Parietal lobe (tissue), 2 donors: ENCODE data around the gene OR2A25. TPM values are rescaled to one million over a fixed set of nuclear protein-coding genes. Genes with fewer than 3 reads are reported as not detected.

Experiments used
- small RNA-seq: library from RNA; depleted of rRNA; stranded (forward); fragments of <200 nt; gene quantifications from one replicate; pipeline ENCODE3, GENCODE V24; 2014; ENCODE audit warnings: low replicate concordance
- total RNA-seq: library from RNA; depleted of rRNA; stranded (reverse); fragments of >200 nt; gene quantifications from one replicate; pipeline ENCODE4 v1.2.3, GENCODE V29; 2014

The OR2A25 gene, protein sequence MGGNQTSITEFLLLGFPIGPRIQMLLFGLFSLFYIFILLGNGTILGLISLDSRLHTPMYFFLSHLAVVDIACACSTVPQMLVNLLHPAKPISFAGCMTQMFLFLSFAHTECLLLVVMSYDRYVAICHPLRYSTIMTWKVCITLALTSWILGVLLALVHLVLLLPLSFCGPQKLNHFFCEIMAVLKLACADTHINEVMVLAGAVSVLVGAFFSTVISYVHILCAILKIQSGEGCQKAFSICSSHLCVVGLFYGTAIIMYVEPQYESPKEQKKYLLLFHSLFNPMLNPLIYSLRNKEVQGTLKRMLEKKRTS
- total RNA-seq, result not detected

DNA sequence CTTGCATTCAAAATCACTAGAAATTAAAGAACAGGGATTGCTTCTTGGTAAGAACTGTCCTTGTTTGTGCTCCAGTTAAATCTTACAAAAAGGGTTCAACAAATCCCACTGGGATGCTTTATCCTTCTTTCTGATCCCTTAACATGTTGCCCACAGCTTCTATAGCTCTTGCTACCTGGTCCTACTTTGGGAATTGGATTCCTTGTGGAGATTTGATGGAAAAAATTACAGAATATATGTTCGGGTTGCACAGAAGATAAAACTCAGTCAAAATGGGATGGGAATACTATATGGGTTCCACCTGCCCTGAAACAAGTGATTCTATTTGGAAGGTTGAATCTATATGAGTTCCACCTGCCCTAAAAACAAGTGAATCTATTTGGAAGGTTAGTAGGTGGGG is at the start of gene OR2A25:
OR2A25 (plus strand) TSS at position 301 of the 400 bp plus-strand sequence. CDS start 4,409 bp downstream, outside the sequence.

DNA sequence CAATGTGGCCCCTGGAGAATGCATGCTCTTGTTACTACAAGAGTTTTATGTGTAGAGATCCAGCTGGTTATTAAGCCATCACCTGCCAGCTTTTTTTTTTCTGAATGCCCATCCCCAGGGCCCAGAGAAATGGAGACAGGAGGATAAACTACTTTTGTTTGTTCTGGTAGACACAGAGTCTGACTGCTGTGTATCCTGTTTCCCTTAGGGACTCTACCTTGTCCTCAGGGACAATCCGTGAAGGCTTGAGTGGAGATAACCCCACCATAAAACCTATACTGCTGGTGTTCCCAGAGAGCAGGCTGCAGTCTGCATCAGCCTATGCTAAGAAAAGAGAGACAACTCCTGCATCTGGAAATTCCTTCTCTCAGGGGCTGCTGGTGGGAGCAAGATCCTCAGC is 21.0 kb upstream of the OR2A25 start, which contains the start of gene OR2A5:
OR2A5 (plus strand) TSS at position 301 of the 400 bp plus-strand sequence. CDS start 1,454 bp downstream, outside the sequence.

DNA sequence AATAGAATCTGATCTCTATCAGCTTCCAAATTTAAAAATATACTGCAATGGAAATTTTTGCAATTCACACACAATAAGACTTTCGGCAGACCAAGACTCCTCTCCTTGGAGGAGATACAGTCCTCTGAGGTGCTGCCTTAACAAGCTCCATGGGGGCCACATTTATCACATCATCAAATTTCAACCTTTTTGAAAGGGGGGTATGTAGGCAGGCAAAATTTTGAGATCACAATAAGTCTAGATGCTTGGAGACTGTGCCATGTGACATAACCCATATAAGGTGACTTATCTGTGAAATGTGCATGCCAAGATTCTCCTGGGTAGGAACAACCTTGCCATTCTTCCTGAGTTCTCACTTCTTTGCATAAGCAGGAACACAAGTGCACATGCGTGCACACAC is 16.4 kb downstream of the OR2A25 start, which contains the start of gene OR2A12:
OR2A12 (plus strand) TSS at position 301 of the 400 bp plus-strand sequence. CDS start 8,830 bp downstream, outside the sequence.

DNA sequence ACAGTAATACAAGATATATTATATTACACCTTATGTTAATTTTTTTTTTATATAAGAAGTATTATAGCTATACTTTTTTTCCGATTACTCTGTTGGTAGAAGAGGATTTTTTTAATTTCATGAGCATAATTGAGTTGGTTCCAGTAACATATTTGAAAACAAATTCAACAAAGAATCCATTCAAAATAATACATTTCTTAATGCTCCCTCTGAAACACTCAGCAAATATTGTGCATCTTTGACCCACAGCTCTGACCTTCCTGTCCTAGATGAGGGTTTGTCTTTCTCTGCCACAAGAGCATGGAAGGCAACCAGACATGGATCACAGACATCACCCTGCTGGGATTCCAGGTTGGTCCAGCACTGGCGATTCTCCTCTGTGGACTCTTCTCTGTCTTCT is 39.7 kb downstream of the OR2A25 start, which contains the start of gene OR2A2:
OR2A2 (plus strand) TSS at position 301 of the 400 bp plus-strand sequence; CDS start at position 301, 0 bp downstream.

GRCh38 chr7:144122876-144123275 is 53.3 kb downstream of the OR2A25 start, which contains the start of gene OR2A14:
TSS of gene OR2A14 (plus strand) at chr7:144123176. CDS start at chr7:144129113, 5,937 bp downstream.

Small RNAs within 50 kb of the gene (small RNA-seq; reads per million reads assigned to genes)
- not detected for gene OR2A41P

Other genes with a start within 250 kb of the OR2A25 start
- gene TCAF1, start 167.6 kb upstream of the OR2A25 start, total RNA-seq, result 206 TPM
- not detected for gene OR2F2, start 134.6 kb upstream of the OR2A25 start, total RNA-seq
- not detected for gene OR2F1, start 115.0 kb upstream of the OR2A25 start, total RNA-seq
- not detected for gene OR6B1, start 69.5 kb upstream of the OR2A25 start, total RNA-seq
- gene OR2A5, start 20.9 kb upstream of the OR2A25 start, total RNA-seq, result not detected
- not detected for gene OR2A12, start 16.5 kb downstream of the OR2A25 start, total RNA-seq
- gene OR2A2, start 39.8 kb downstream of the OR2A25 start, total RNA-seq, result not detected
- gene OR2A14, start 53.4 kb downstream of the OR2A25 start, total RNA-seq, result not detected
- gene CTAGE4, start 113.7 kb downstream of the OR2A25 start, total RNA-seq, result 1.6 TPM
- gene ARHGEF35, start 126.0 kb downstream of the OR2A25 start, total RNA-seq, result 1.6 TPM
- gene OR2A42, start 169.8 kb downstream of the OR2A25 start, total RNA-seq, result under 0.01 TPM
- 0.94 TPM for gene OR2A7, start 195.0 kb downstream of the OR2A25 start, total RNA-seq
- gene CTAGE8, start 199.5 kb downstream of the OR2A25 start, total RNA-seq, result not detected
- not detected for gene OR2A1, start 242.6 kb downstream of the OR2A25 start, total RNA-seq